Nephron progenitor cell (in vitro differentiated cells): Measurements from ENCODE around the gene GRIK2.

Experiments
- DNase-seq: peaks from one replicate; pipeline ENCODE4 v3.0.0; 2021
- H3K27ac Mint-ChIP-seq: 2 replicates; pipeline ENCODE4 v1.8.0; 2021; ENCODE audit warnings: mild to moderate bottlenecking, moderate library complexity, mixed read lengths
- H3K27me3 Mint-ChIP-seq: 2 replicates; pipeline ENCODE4 v1.8.0; 2021; ENCODE audit warnings: mild to moderate bottlenecking, low read depth, mixed read lengths; ENCODE audit not compliant: poor library complexity
- H3K36me3 Mint-ChIP-seq: 2 replicates; pipeline ENCODE4 v1.8.0; 2021; ENCODE audit warnings: low read depth, mixed read lengths
- H3K4me1 Mint-ChIP-seq: 2 replicates; pipeline ENCODE4 v1.8.0; 2021; ENCODE audit warnings: mixed read lengths
- H3K4me3 Mint-ChIP-seq: 2 replicates; pipeline ENCODE4 v1.8.0; 2021; ENCODE audit warnings: mild to moderate bottlenecking, moderate library complexity, mixed read lengths
- H3K9me3 Mint-ChIP-seq: 2 replicates; pipeline ENCODE4 v1.8.0; 2021; ENCODE audit warnings: mild to moderate bottlenecking, moderate library complexity, mixed read lengths
- TF ChIP-seq, protein P1 (sequence below): fragments of 200-600 bp; sonication (generic); IDR thresholded peaks from 2 replicates; pipeline ENCODE4 v1.5.0; 2021; ENCODE audit warnings: antibody characterized with exemption

Gene GRIK2

GRCh38 chr6:101662111-101662897, 268.8 kb downstream of the GRIK2 start:
- Mint-ChIP-seq H3K27ac (no peak overlapping the region), H3K36me3 (no peaks in the 10 kb centered on the region), H3K4me3 (no peak overlapping the region), H3K4me1 (no peaks in the 10 kb centered on the region), H3K9me3 (peaks cover 12% of the 10 kb centered on the region), H3K27me3 (peaks cover 3% of the 10 kb centered on the region)
- DNase-seq: no peak
- TF ChIP-seq, protein P1, sequence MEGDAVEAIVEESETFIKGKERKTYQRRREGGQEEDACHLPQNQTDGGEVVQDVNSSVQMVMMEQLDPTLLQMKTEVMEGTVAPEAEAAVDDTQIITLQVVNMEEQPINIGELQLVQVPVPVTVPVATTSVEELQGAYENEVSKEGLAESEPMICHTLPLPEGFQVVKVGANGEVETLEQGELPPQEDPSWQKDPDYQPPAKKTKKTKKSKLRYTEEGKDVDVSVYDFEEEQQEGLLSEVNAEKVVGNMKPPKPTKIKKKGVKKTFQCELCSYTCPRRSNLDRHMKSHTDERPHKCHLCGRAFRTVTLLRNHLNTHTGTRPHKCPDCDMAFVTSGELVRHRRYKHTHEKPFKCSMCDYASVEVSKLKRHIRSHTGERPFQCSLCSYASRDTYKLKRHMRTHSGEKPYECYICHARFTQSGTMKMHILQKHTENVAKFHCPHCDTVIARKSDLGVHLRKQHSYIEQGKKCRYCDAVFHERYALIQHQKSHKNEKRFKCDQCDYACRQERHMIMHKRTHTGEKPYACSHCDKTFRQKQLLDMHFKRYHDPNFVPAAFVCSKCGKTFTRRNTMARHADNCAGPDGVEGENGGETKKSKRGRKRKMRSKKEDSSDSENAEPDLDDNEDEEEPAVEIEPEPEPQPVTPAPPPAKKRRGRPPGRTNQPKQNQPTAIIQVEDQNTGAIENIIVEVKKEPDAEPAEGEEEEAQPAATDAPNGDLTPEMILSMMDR: no peak

GRCh38 chr6:101663100-101663499, 269.6 kb downstream of the GRIK2 start:
- TF ChIP-seq, protein P1: no peak
- DNase-seq: no peak
- no peaks in the 10 kb centered on the region for H3K4me1 Mint-ChIP-seq
- peaks cover 2% of the 10 kb centered on the region for H3K27me3 Mint-ChIP-seq
- H3K36me3 Mint-ChIP-seq: no peaks in the 10 kb centered on the region
- H3K4me3 Mint-ChIP-seq: no peak overlapping the region
- peaks cover 11% of the 10 kb centered on the region for H3K9me3 Mint-ChIP-seq
- no peak overlapping the region for H3K27ac Mint-ChIP-seq

DNA sequence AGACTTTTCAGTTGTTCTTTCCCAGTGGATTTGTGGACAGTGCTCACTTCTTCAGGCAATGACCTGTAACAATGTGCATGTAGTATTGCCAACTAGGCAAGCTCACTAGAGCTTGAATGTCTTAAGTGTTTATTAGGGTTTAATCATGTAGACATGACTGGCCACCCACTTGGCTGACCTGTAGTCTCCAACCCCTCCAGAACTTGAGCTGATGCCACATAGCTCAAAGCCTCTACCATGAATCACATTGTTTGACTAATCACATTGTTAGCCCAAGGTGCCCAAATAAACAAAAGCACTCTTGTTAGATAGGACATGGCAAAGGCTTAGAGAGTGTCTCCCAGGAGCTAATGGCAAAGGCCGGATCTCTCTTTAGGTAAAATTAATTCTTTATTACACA, 272.7 kb downstream of the GRIK2 start:
- no peak for DNase-seq
- Mint-ChIP-seq H3K27me3 (no peaks in the 10 kb centered on the region), H3K36me3 (no peaks in the 10 kb centered on the region), H3K4me3 (no peak overlapping the region), H3K4me1 (no peaks in the 10 kb centered on the region), H3K9me3 (no peaks in the 10 kb centered on the region), H3K27ac (no peak overlapping the region)
- TF ChIP-seq, protein P1: no peak

- Mint-ChIP-seq H3K27ac (no peak overlapping the region), H3K4me3 (no peak overlapping the region), H3K36me3 (no peaks in the 10 kb centered on the region), H3K9me3 (no peaks in the 10 kb centered on the region), H3K27me3 (no peaks in the 10 kb centered on the region), H3K4me1 (no peaks in the 10 kb centered on the region)
- TF ChIP-seq, protein P1: no peak
- DNase-seq: no peak
Observed at GRCh38 chr6:101668496-101669030, 275.1 kb downstream of the GRIK2 start.

GRCh38 chr6:101676187-101676586, 282.7 kb downstream of the GRIK2 start:
- TF ChIP-seq, protein P1: no peak
- H3K9me3 Mint-ChIP-seq: no peaks in the 10 kb centered on the region
- H3K4me3 Mint-ChIP-seq: no peak overlapping the region
- H3K27ac Mint-ChIP-seq: no peak overlapping the region
- H3K27me3 Mint-ChIP-seq: no peaks in the 10 kb centered on the region
- no peaks in the 10 kb centered on the region for H3K36me3 Mint-ChIP-seq
- no peak for DNase-seq
- no peaks in the 10 kb centered on the region for H3K4me1 Mint-ChIP-seq

- H3K4me3 Mint-ChIP-seq: no peak overlapping the region
Observed at GRCh38 chr6:101682937-101683336, 289.4 kb downstream of the GRIK2 start.

More at GRCh38 chr6:101682937-101683336, 289.4 kb downstream of the GRIK2 start:
- no peak for DNase-seq
- peaks cover 7% of the 10 kb centered on the region for H3K4me1 Mint-ChIP-seq
- H3K27me3 Mint-ChIP-seq: no peaks in the 10 kb centered on the region
- H3K27ac Mint-ChIP-seq: no peak overlapping the region
- TF ChIP-seq, protein P1: no peak
- no peaks in the 10 kb centered on the region for H3K9me3 Mint-ChIP-seq
- H3K36me3 Mint-ChIP-seq: no peaks in the 10 kb centered on the region
